ENCODE measurements around the gene TUBG2. TPM values are rescaled to one million over a fixed set of nuclear protein-coding genes. Genes with fewer than 3 reads are reported as not detected.
"Not testable (repeated sequence)": the region's sequence is repeated elsewhere in the genome, so short reads cannot be mapped to it uniquely, and the experiment has no call there.

The TUBG2 gene
- total RNA-seq, 1 donor from 2014 or later: 26.9 TPM

DNA sequence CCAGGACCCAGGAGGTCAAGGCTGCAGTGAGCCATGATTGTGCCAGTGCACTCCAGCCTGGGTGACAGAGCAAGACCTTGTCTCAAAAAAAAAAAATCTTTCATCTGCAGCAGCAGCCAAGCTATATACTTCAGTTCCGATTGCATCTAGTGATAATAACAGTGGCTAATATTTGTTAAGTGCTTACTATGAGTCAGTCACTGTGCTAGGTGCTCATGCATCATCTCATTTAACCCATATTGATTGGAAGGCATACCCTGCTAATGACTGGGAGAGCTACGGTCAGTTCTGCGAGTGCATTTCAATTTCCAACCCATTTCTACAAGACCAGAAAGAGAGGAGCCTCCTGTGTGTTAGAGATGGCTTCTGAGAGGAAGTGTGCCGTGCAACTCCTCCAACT, 7.7 kb upstream of the TUBG2 start:
- TF ChIP-seq, protein P1, sequence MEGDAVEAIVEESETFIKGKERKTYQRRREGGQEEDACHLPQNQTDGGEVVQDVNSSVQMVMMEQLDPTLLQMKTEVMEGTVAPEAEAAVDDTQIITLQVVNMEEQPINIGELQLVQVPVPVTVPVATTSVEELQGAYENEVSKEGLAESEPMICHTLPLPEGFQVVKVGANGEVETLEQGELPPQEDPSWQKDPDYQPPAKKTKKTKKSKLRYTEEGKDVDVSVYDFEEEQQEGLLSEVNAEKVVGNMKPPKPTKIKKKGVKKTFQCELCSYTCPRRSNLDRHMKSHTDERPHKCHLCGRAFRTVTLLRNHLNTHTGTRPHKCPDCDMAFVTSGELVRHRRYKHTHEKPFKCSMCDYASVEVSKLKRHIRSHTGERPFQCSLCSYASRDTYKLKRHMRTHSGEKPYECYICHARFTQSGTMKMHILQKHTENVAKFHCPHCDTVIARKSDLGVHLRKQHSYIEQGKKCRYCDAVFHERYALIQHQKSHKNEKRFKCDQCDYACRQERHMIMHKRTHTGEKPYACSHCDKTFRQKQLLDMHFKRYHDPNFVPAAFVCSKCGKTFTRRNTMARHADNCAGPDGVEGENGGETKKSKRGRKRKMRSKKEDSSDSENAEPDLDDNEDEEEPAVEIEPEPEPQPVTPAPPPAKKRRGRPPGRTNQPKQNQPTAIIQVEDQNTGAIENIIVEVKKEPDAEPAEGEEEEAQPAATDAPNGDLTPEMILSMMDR (IDR thresholded peaks at IDR 0.05; ENCODE audit: unreplicated experiment): no peak
- H3K4me3 Mint-ChIP-seq (ENCODE audit: low read depth): no peak overlapping the region

DNA sequence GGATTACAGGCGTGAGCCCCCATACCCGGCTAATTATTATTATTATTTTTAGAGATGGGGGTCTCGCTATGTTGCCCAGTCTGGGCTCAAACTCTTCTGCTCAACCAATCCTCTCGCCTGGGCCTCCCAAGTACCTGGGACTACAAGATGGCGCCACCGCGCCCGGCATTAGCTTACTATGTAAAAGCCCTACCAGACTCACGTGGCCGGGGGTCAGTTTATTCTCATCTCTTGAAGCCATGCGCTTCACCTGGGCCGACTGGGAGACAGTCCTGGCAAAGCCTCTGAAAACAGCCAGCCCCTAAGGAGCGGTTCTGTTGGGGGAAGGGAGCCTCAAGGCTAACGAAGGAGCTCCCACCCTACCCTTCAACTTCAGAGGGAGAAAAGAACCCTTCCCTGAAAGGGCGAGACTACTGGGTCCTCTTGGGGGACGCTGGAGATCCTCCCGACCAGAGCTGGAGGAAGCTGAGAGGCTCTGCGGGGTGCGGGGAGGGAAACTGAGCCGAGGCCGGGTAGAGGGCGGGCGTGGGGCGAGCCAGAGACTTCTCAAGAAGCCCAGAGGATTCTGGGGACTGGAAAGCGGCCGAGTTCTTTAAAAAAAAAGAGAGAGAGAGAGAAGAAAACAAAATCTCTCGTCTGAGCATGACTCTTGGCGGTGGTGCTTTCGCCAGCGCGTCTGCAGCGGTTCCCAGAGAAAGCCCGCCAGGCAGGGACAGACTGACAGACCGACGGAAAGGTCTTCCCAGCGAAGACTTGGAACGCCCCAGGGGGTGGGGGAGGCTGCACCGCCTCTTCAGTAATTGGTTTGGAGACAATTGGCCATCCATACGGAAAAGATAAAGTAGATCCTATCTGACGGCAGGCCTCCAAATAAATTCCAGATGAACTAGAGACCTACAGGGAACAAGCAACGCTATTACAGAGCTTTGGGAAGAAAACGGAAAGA, 5.6 kb upstream of the TUBG2 start:
- peaks cover 21% of the 10 kb centered on the region for H3K27me3 Mint-ChIP-seq
- no peak for DNase-seq (ENCODE audit: low spot score, unreplicated experiment)
- H3K27ac Mint-ChIP-seq: no peak overlapping the region
- TF ChIP-seq, protein P1 (IDR thresholded peaks at IDR 0.05; ENCODE audit: unreplicated experiment): no peak
- peaks cover 6% of the 10 kb centered on the region for H3K4me1 Mint-ChIP-seq (ENCODE audit: low read depth)
- H3K4me3 Mint-ChIP-seq (ENCODE audit: low read depth): peak overlapping the region; percentile 69
- H3K9me3 Mint-ChIP-seq (ENCODE audit: low read depth): peaks cover 4% of the 10 kb centered on the region
- H3K36me3 Mint-ChIP-seq (ENCODE audit: insufficient read depth): no peaks in the 10 kb centered on the region

More for the DNA sequence above, 7.7 kb upstream of the TUBG2 start:
- DNase-seq (ENCODE audit: low spot score, unreplicated experiment): no peak
- H3K27me3 Mint-ChIP-seq: peaks cover 24% of the 10 kb centered on the region
- peaks cover 6% of the 10 kb centered on the region for H3K4me1 Mint-ChIP-seq (ENCODE audit: low read depth)
- H3K9me3 Mint-ChIP-seq (ENCODE audit: low read depth): no peaks in the 10 kb centered on the region
- no peak overlapping the region for H3K27ac Mint-ChIP-seq
- H3K36me3 Mint-ChIP-seq (ENCODE audit: insufficient read depth): no peaks in the 10 kb centered on the region

DNA sequence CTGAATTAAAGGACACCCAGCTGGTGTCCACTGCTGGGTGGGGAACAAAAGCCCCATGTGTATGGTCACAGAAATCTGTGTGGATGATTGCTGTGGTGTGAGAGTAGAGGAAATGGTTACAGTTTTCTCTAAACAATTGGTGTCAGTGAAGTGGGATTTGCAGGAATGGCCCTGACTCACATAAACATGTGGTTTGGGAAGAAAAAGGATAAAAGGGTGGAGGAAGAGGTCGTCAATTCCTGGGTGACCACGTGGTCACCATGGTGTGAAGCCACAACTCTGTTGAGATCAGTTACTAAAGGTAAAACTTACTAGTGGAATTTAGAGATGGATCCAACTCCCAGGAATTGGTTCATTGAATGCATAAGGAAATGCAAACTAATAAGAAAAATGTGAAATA, 3.6 kb upstream of the TUBG2 start:
- Mint-ChIP-seq H3K4me1 (ENCODE audit: low read depth) (peaks cover 10% of the 10 kb centered on the region), H3K4me3 (ENCODE audit: low read depth) (no peak overlapping the region), H3K9me3 (ENCODE audit: low read depth) (peaks cover 4% of the 10 kb centered on the region), H3K27me3 (peaks cover 21% of the 10 kb centered on the region), H3K36me3 (ENCODE audit: insufficient read depth) (peaks cover 2% of the 10 kb centered on the region), H3K27ac (no peak overlapping the region)
- DNase-seq (ENCODE audit: low spot score, unreplicated experiment): no peak
- TF ChIP-seq, protein P1 (IDR thresholded peaks at IDR 0.05; ENCODE audit: unreplicated experiment): no peak

DNA sequence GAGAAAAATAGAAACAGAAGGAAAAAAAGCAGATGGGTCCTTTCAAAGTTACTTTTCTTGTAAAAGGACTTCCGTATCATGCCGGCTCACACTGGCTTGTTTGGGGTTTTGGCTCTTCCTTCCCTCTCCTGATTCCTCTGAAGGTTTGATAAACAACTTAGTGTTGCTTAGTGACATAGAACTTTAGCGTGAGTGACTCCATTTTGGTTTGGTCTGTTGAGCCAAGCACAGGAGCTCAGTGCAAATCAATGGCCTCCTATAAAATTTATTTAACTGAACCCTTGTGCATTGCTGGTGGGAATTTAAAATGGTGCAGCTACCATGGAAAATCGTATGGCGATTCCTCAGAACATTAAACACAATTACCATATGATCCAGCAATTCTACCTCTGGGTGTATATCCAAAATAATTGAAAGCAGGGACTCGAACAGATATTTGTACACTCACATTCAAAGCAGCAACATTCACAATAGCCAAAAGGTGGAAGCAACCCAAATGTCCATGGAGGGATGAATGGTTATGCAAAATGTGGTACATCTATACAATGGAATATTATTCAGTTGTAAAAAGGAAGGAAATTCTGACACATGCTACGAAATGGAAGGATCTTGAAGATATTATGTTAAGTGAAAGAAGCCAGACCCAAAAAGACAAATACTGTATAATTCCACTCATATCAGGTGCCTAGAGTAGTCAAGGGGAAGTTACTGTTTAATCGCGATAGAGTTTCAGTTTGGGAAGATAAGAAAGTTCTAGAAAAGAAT, 1.1 kb upstream of the TUBG2 start:
- Mint-ChIP-seq H3K9me3 (ENCODE audit: low read depth) (peaks cover 4% of the 10 kb centered on the region), H3K27me3 (peaks cover 21% of the 10 kb centered on the region), H3K4me1 (ENCODE audit: low read depth) (peaks cover 10% of the 10 kb centered on the region), H3K36me3 (ENCODE audit: insufficient read depth) (peaks cover 5% of the 10 kb centered on the region), H3K27ac (no peak overlapping the region), H3K4me3 (ENCODE audit: low read depth) (peak overlapping the region; percentile 87)
- TF ChIP-seq, protein P1 (IDR thresholded peaks at IDR 0.05; ENCODE audit: unreplicated experiment): no peak
- DNase-seq (ENCODE audit: low spot score, unreplicated experiment): no peak

DNA sequence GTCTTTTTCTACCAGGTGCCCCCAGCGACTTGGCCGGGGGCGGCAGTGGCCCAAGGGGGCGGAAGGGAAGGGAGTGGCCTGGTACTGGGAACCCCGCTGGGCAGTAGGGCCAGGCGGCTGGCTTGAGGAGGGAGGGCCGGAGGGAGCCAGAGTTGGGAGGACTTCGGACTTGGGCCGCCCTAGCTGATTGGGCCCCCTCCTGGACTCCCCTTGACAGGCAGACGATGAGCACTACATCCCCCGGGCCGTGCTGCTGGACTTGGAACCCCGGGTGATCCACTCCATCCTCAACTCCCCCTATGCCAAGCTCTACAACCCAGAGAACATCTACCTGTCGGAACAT, 819 bp downstream of the TUBG2 start:
- Mint-ChIP-seq H3K27ac (peak overlapping the region; percentile 95), H3K4me3 (ENCODE audit: low read depth) (peak overlapping the region; percentile 87)
- H3K4me1 Mint-ChIP-seq (ENCODE audit: low read depth); H3K9me3 Mint-ChIP-seq (ENCODE audit: low read depth); H3K27me3 Mint-ChIP-seq; H3K36me3 Mint-ChIP-seq (ENCODE audit: insufficient read depth); DNase-seq (ENCODE audit: low spot score, unreplicated experiment): not testable (repeated sequence)
